Body of pancreas (tissue), 4 donors: Measurements from ENCODE around the gene ARHGDIA. TPM values are rescaled to one million over a fixed set of nuclear protein-coding genes. Genes with fewer than 3 reads are reported as not detected.

Experiments
- ATAC-seq: fragments of 150-250 bp; one replicate; pipeline ENCODE4 v1.9.1; 2016
- DNase-seq, 4 donors: peaks; one replicate each; pipeline ENCODE4 v3.0.0-alpha.2; 2019
- H3K27ac ChIP-seq, 4 donors: fragments of 200-600 bp; sonication (generic); 1 replicate in 3 of 4; 2 replicates in 1 of 4; pipeline versions ENCODE4 v1.5.1 to v1.6.1; 2016 to 2019; ENCODE audit warnings: mild to moderate bottlenecking in 1 of 4, mixed read lengths in 1 of 4, moderate library complexity in 1 of 4
- H3K27me3 ChIP-seq, 2 donors: fragments of 200-600 bp; sonication (generic); one replicate each; pipeline ENCODE4 v1.6.0; 2016; ENCODE audit warnings: mild to moderate bottlenecking in 1 of 2
- H3K36me3 ChIP-seq, 2 donors: fragments of 200-600 bp; sonication (generic); replicated peaks in 1 of 2; 2 replicates each; pipeline ENCODE4 v1.5.1; 2016; ENCODE audit warnings: low read depth in 2 of 2; ENCODE audit not compliant: insufficient read depth in 1 of 2
- H3K4me1 ChIP-seq: fragments of 200-600 bp; sonication (generic); one replicate; pipeline ENCODE4 v1.6.0; 2016
- H3K4me3 ChIP-seq, 2 donors: fragments of 200-600 bp; sonication (generic); 1 replicate in 1 of 2; 2 replicates in 1 of 2; pipeline ENCODE4 v1.5.1; 2016 to 2019
- H3K9me3 ChIP-seq, 3 donors: fragments of 200-600 bp; sonication (generic); 1 replicate in 2 of 3; 2 replicates in 1 of 3; pipeline ENCODE4 v1.5.1; 2016
- POLR2A ChIP-seq, 3 donors: fragments of 450-650 bp; IDR thresholded peaks; one replicate each; pipeline ENCODE4 v1.6.1; 2016; ENCODE audit warnings: antibody characterized with exemption in 3 of 3, mild to moderate bottlenecking in 2 of 3
- WGBS, 2 donors: methylation state at CpG; one replicate each; pipeline ENCODE4 v1.1.5; 2017; 5-methylcytosine and 5-hydroxymethylcytosine counted together
- intact Hi-C: fragments of 100-400 bp; cut with DNase I; formaldehyde crosslinking; loops from one replicate; pipeline ENCODE4 v1.15.1; 2023
- total RNA-seq, 2 donors: library from RNA; depleted of rRNA; stranded (reverse); fragments of >200 nt; gene quantifications; one replicate each; pipeline ENCODE4 v1.1.0, GENCODE V29; 2016
- TF ChIP-seq, protein P1 (sequence below), 7 experiments: fragments of 450-650 bp in 4 of 7; fragments of 200-600 bp in 3 of 7; sonication (generic) in 3 of 7; IDR thresholded peaks; one replicate each; pipeline ENCODE4 v1.5.1; 2016 to 2019; ENCODE audit warnings: antibody characterized with exemption in 7 of 7

The ARHGDIA gene
- total RNA-seq, 2 donors from 2014 or later: 109 to 141 TPM

GRCh38 chr17:81903896-81904599 is 32.9 kb upstream of the ARHGDIA start:
- Histone ChIP-seq H3K9me3 (no peaks in the 10 kb centered on the region), H3K36me3 (peaks cover 0 to 3% of the 10 kb centered on the region in 2 donors), H3K4me1 (peaks cover 18% of the 10 kb centered on the region), H3K4me3 (no peak overlapping the region), H3K27me3 (no peaks in the 10 kb centered on the region), H3K27ac (no peak overlapping the region)
- intact Hi-C loops: no loop called here
- DNase-seq (no peak), ATAC-seq (no peak)
- no peak for TF ChIP-seq POLR2A (IDR thresholded peaks at IDR 0.05)
- TF ChIP-seq, protein P1, sequence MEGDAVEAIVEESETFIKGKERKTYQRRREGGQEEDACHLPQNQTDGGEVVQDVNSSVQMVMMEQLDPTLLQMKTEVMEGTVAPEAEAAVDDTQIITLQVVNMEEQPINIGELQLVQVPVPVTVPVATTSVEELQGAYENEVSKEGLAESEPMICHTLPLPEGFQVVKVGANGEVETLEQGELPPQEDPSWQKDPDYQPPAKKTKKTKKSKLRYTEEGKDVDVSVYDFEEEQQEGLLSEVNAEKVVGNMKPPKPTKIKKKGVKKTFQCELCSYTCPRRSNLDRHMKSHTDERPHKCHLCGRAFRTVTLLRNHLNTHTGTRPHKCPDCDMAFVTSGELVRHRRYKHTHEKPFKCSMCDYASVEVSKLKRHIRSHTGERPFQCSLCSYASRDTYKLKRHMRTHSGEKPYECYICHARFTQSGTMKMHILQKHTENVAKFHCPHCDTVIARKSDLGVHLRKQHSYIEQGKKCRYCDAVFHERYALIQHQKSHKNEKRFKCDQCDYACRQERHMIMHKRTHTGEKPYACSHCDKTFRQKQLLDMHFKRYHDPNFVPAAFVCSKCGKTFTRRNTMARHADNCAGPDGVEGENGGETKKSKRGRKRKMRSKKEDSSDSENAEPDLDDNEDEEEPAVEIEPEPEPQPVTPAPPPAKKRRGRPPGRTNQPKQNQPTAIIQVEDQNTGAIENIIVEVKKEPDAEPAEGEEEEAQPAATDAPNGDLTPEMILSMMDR (IDR thresholded peaks at IDR 0.05): no peak
- 93 to 100% methylated on average over 6 to 24 of the region's 24 CpGs for WGBS, 2 donors

DNA sequence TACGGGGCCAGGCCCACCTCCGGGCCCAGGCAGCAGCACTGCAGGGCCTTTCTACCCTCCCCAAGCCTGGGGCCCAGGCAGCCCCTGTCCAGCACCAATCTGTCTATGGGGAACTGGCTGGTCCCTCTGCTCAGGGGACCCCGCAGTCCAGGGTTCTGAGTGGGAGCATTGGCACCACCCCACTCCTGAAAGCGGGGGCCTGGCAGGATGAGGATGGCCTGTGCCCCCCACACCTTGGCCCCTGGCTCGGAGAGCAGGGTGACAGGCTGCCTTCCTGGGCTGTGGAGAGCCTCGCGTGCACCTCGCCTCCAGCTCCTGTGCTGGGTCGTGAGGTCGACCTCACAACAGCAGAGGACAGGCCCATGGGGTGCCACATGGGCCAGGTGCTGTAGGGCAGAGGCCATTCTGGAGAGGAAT is 32.3 kb upstream of the ARHGDIA start:
- 88% methylated on average over 9 of the region's 10 CpGs; no CpG with 5 or more reads in 1 of the 2 donors for WGBS, 2 donors
- Histone ChIP-seq H3K27ac (no peak overlapping the region), H3K27me3 (no peaks in the 10 kb centered on the region), H3K4me1 (peaks cover 18% of the 10 kb centered on the region), H3K36me3 (peaks cover 0 to 2% of the 10 kb centered on the region in 2 donors), H3K9me3 (no peaks in the 10 kb centered on the region), H3K4me3 (no peak overlapping the region)
- ATAC-seq (no peak), DNase-seq (no peak)
- TF ChIP-seq, protein P1 (IDR thresholded peaks at IDR 0.05): no peak
- no peak for TF ChIP-seq POLR2A (IDR thresholded peaks at IDR 0.05)
- intact Hi-C loops: no loop called here

DNA sequence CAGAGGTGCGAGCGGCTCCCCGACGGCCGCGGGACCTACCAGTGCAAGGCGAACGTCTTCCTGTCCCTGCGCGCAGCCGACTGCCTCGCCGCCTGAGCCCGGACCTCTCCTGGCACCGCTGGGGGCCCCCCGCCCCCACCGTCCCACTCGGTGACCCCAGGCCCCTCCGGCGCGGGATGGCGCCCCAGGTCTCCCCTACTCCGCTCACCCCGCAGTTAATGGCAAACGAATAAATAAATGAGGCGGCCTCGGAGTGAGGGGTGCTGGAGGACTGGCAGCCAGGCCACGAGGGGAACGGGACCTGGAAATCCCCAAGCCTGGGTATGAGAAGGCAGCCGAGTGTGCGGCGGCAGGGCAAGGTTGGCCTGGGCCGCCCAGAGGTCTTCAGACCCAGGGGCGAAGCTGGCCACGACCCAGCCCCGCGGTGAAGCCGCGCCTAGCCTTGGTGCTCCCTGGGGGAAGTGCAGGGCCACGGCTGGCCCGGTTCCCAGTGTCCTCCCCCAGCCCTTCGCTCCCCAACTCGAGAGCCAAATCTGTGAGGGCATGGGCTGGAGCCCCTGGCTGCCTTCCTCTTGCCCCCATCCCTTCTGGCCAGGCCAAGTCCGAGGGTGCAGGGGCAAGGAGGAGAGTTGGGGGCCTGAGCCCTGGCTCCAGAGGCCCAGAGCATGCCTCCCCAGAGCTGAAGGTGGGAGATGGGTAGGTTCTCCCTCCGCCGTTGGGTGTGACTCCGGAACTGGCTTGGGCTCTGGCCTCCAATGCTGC is 31.7 kb upstream of the ARHGDIA start:
- Histone ChIP-seq H3K4me1 (peaks cover 18% of the 10 kb centered on the region), H3K36me3 (peaks cover 0 to 4% of the 10 kb centered on the region in 2 donors), H3K4me3 (no peak overlapping the region), H3K27ac (no peak overlapping the region), H3K9me3 (no peaks in the 10 kb centered on the region), H3K27me3 (no peaks in the 10 kb centered on the region)
- intact Hi-C loops: no loop called here
- TF ChIP-seq POLR2A (IDR thresholded peaks at IDR 0.05): no peak
- ATAC-seq (peak; percentile 33), DNase-seq (no peak)
- whole genome bisulfite sequencing, 2 donors: 15 to 23% methylated on average over 20 to 47 of the region's 47 CpGs

GRCh38 chr17:81902023-81902652 is 31.0 kb upstream of the ARHGDIA start, which contains the start of gene NPB:
NPB (plus strand) TSS chr17:81902238; CDS start chr17:81902278, 40 bp downstream.
- no peak for TF ChIP-seq POLR2A (IDR thresholded peaks at IDR 0.05)
- TF ChIP-seq, protein P1 (IDR thresholded peaks at IDR 0.05): no peak
- intact Hi-C loops: no loop called here
- WGBS, 2 donors: 2 to 3% methylated on average over 6 to 64 of the region's 79 CpGs
- Histone ChIP-seq H3K36me3 (peaks cover 2 to 4% of the 10 kb centered on the region in 2 donors), H3K27ac (no peak within 1 kb of the TSS), H3K9me3 (no peaks in the 10 kb centered on the region), H3K4me1 (peaks cover 18% of the 10 kb centered on the region), H3K27me3 (no peaks in the 10 kb centered on the region), H3K4me3 (no peak within 1 kb of the TSS)
- DNase-seq (peak in 2 of 4 donors; percentile 47 to 58), ATAC-seq (peak; percentile 59)
